ENCODE measurements around the gene GOSR2.

GOSR2 gene

GRCh38 chr17:46976626-46977270 is 53.8 kb downstream of the GOSR2 start:
- no peak overlapping the region for H3K4me3 ChIP-seq (ENCODE audit: insufficient read depth, low read depth, low read length)
- H3K36me3 ChIP-seq (ENCODE audit: control insufficient read depth, insufficient read depth, low read length): no peaks in the 10 kb centered on the region
- H3K27me3 ChIP-seq (ENCODE audit: control insufficient read depth, insufficient read depth, low read length, poor library complexity, severe bottlenecking): peaks cover 34% of the 10 kb centered on the region
- no peaks in the 10 kb centered on the region for H3K9me3 ChIP-seq (ENCODE audit: control insufficient read depth, low read length)
- no peak overlapping the region for H3K27ac ChIP-seq (ENCODE audit: insufficient read depth, low read depth, low read length, poor library complexity, severe bottlenecking)
- H3K4me1 ChIP-seq (ENCODE audit: control insufficient read depth, insufficient read depth, low read length): peaks cover 10% of the 10 kb centered on the region
- WGBS, 2 experiments: 57 to 60% methylated on average over 14 of the region's 14 CpGs

- Histone ChIP-seq H3K9me3 (ENCODE audit: control insufficient read depth, low read length) (no peaks in the 10 kb centered on the region), H3K27me3 (ENCODE audit: control insufficient read depth, insufficient read depth, low read length, poor library complexity, severe bottlenecking) (peaks cover 34% of the 10 kb centered on the region), H3K27ac (ENCODE audit: insufficient read depth, low read depth, low read length, poor library complexity, severe bottlenecking) (no peak overlapping the region), H3K4me3 (ENCODE audit: insufficient read depth, low read depth, low read length) (no peak overlapping the region), H3K36me3 (ENCODE audit: control insufficient read depth, insufficient read depth, low read length) (no peaks in the 10 kb centered on the region), H3K4me1 (ENCODE audit: control insufficient read depth, insufficient read depth, low read length) (peaks cover 10% of the 10 kb centered on the region)
- WGBS, 2 experiments: 5 to 6% methylated on average over 7 of the region's 7 CpGs
These were observed 54.4 kb downstream of the GOSR2 start for GRCh38 chr17:46977348-46977747.

GRCh38 chr17:46977750-46978488 is 55.0 kb downstream of the GOSR2 start:
- peaks cover 34% of the 10 kb centered on the region for H3K27me3 ChIP-seq (ENCODE audit: control insufficient read depth, insufficient read depth, low read length, poor library complexity, severe bottlenecking)

GRCh38 chr17:46978489-46979146 is 55.7 kb downstream of the GOSR2 start:
- no peaks in the 10 kb centered on the region for H3K36me3 ChIP-seq (ENCODE audit: control insufficient read depth, insufficient read depth, low read length)
- H3K27ac ChIP-seq (ENCODE audit: insufficient read depth, low read depth, low read length, poor library complexity, severe bottlenecking): no peak overlapping the region
- peak overlapping the region; percentile 47 for H3K4me3 ChIP-seq (ENCODE audit: insufficient read depth, low read depth, low read length)
- peaks cover 10% of the 10 kb centered on the region for H3K4me1 ChIP-seq (ENCODE audit: control insufficient read depth, insufficient read depth, low read length)
- no peaks in the 10 kb centered on the region for H3K9me3 ChIP-seq (ENCODE audit: control insufficient read depth, low read length)
- H3K27me3 ChIP-seq (ENCODE audit: control insufficient read depth, insufficient read depth, low read length, poor library complexity, severe bottlenecking): peaks cover 34% of the 10 kb centered on the region
- 1% methylated on average over 83 of the region's 83 CpGs for WGBS, 2 experiments

More at GRCh38 chr17:46977750-46978488, 55.0 kb downstream of the GOSR2 start:
- Histone ChIP-seq H3K36me3 (ENCODE audit: control insufficient read depth, insufficient read depth, low read length) (no peaks in the 10 kb centered on the region), H3K9me3 (ENCODE audit: control insufficient read depth, low read length) (no peaks in the 10 kb centered on the region), H3K4me3 (ENCODE audit: insufficient read depth, low read depth, low read length) (peak overlapping the region; percentile 47), H3K4me1 (ENCODE audit: control insufficient read depth, insufficient read depth, low read length) (peaks cover 10% of the 10 kb centered on the region), H3K27ac (ENCODE audit: insufficient read depth, low read depth, low read length, poor library complexity, severe bottlenecking) (no peak overlapping the region)
- WGBS, 2 experiments: 11% methylated on average over 36 of the region's 36 CpGs

- Histone ChIP-seq H3K4me1 (ENCODE audit: control insufficient read depth, insufficient read depth, low read length) (peaks cover 10% of the 10 kb centered on the region), H3K36me3 (ENCODE audit: control insufficient read depth, insufficient read depth, low read length) (no peaks in the 10 kb centered on the region), H3K27ac (ENCODE audit: insufficient read depth, low read depth, low read length, poor library complexity, severe bottlenecking) (no peak within 1 kb of the TSS), H3K4me3 (ENCODE audit: insufficient read depth, low read depth, low read length) (peak within 1 kb of the TSS; percentile 47), H3K9me3 (ENCODE audit: control insufficient read depth, low read length) (no peaks in the 10 kb centered on the region), H3K27me3 (ENCODE audit: control insufficient read depth, insufficient read depth, low read length, poor library complexity, severe bottlenecking) (peaks cover 34% of the 10 kb centered on the region)
- WGBS, 2 experiments: 1% methylated on average over 57 of the region's 57 CpGs
These were observed 56.3 kb downstream of the GOSR2 start, which contains the start of gene RPRML for GRCh38 chr17:46979147-46979863. RPRML (minus strand) TSS chr17:46979253; CDS start chr17:46979007, 246 bp downstream.

GRCh38 chr17:46982577-46982976 is 59.6 kb downstream of the GOSR2 start:
- peaks cover 28% of the 10 kb centered on the region for H3K27me3 ChIP-seq (ENCODE audit: control insufficient read depth, insufficient read depth, low read length, poor library complexity, severe bottlenecking)
- WGBS, 2 experiments: 84 to 85% methylated on average over 4 to 6 of the region's 6 CpGs
- no peaks in the 10 kb centered on the region for H3K36me3 ChIP-seq (ENCODE audit: control insufficient read depth, insufficient read depth, low read length)
- no peaks in the 10 kb centered on the region for H3K9me3 ChIP-seq (ENCODE audit: control insufficient read depth, low read length)
- peaks cover 5% of the 10 kb centered on the region for H3K4me1 ChIP-seq (ENCODE audit: control insufficient read depth, insufficient read depth, low read length)
- H3K27ac ChIP-seq (ENCODE audit: insufficient read depth, low read depth, low read length, poor library complexity, severe bottlenecking): no peak overlapping the region
- no peak overlapping the region for H3K4me3 ChIP-seq (ENCODE audit: insufficient read depth, low read depth, low read length)

- no peak overlapping the region for H3K4me3 ChIP-seq (ENCODE audit: insufficient read depth, low read depth, low read length)
- peaks cover 5% of the 10 kb centered on the region for H3K4me1 ChIP-seq (ENCODE audit: control insufficient read depth, insufficient read depth, low read length)
- no peak overlapping the region for H3K27ac ChIP-seq (ENCODE audit: insufficient read depth, low read depth, low read length, poor library complexity, severe bottlenecking)
- no peaks in the 10 kb centered on the region for H3K36me3 ChIP-seq (ENCODE audit: control insufficient read depth, insufficient read depth, low read length)
- H3K27me3 ChIP-seq (ENCODE audit: control insufficient read depth, insufficient read depth, low read length, poor library complexity, severe bottlenecking): peaks cover 16% of the 10 kb centered on the region
- 68 to 70% methylated on average over 6 of the region's 6 CpGs for WGBS, 2 experiments
- H3K9me3 ChIP-seq (ENCODE audit: control insufficient read depth, low read length): no peaks in the 10 kb centered on the region
These were observed 60.8 kb downstream of the GOSR2 start for GRCh38 chr17:46983782-46984181.

GRCh38 chr17:46984341-46984740 is 61.4 kb downstream of the GOSR2 start:
- no peaks in the 10 kb centered on the region for H3K9me3 ChIP-seq (ENCODE audit: control insufficient read depth, low read length)
- no peak overlapping the region for H3K27ac ChIP-seq (ENCODE audit: insufficient read depth, low read depth, low read length, poor library complexity, severe bottlenecking)
- H3K4me3 ChIP-seq (ENCODE audit: insufficient read depth, low read depth, low read length): no peak overlapping the region
- H3K4me1 ChIP-seq (ENCODE audit: control insufficient read depth, insufficient read depth, low read length): peaks cover 5% of the 10 kb centered on the region
- peaks cover 10% of the 10 kb centered on the region for H3K27me3 ChIP-seq (ENCODE audit: control insufficient read depth, insufficient read depth, low read length, poor library complexity, severe bottlenecking)
- H3K36me3 ChIP-seq (ENCODE audit: control insufficient read depth, insufficient read depth, low read length): no peaks in the 10 kb centered on the region
- WGBS, 2 experiments: 73 to 81% methylated on average over 6 of the region's 6 CpGs

GRCh38 chr17:46984892-46985291 is 61.9 kb downstream of the GOSR2 start:
- Histone ChIP-seq H3K4me3 (ENCODE audit: insufficient read depth, low read depth, low read length) (no peak overlapping the region), H3K9me3 (ENCODE audit: control insufficient read depth, low read length) (no peaks in the 10 kb centered on the region), H3K36me3 (ENCODE audit: control insufficient read depth, insufficient read depth, low read length) (no peaks in the 10 kb centered on the region), H3K27ac (ENCODE audit: insufficient read depth, low read depth, low read length, poor library complexity, severe bottlenecking) (no peak overlapping the region), H3K4me1 (ENCODE audit: control insufficient read depth, insufficient read depth, low read length) (peaks cover 5% of the 10 kb centered on the region), H3K27me3 (ENCODE audit: control insufficient read depth, insufficient read depth, low read length, poor library complexity, severe bottlenecking) (peaks cover 5% of the 10 kb centered on the region)
- 93 to 95% methylated on average over 5 of the region's 5 CpGs for WGBS, 2 experiments
